ENCODE results near the gene TMEM182.

The TMEM182 gene

GRCh38 chr2:102801098-102801718 is 39.4 kb downstream of the TMEM182 start:
- DNase-seq (ENCODE audit: low read depth in 2 of 2), result no peak

- no peak for DNase-seq (ENCODE audit: low read depth in 2 of 2)
Observed at GRCh38 chr2:102801858-102802699, 40.2 kb downstream of the TMEM182 start.

- DNase-seq (ENCODE audit: low read depth in 2 of 2), result no peak
Observed at GRCh38 chr2:102803041-102803896, 41.4 kb downstream of the TMEM182 start.

GRCh38 chr2:102803897-102804217 is 42.0 kb downstream of the TMEM182 start:
- no peak for DNase-seq (ENCODE audit: low read depth in 2 of 2)

DNA sequence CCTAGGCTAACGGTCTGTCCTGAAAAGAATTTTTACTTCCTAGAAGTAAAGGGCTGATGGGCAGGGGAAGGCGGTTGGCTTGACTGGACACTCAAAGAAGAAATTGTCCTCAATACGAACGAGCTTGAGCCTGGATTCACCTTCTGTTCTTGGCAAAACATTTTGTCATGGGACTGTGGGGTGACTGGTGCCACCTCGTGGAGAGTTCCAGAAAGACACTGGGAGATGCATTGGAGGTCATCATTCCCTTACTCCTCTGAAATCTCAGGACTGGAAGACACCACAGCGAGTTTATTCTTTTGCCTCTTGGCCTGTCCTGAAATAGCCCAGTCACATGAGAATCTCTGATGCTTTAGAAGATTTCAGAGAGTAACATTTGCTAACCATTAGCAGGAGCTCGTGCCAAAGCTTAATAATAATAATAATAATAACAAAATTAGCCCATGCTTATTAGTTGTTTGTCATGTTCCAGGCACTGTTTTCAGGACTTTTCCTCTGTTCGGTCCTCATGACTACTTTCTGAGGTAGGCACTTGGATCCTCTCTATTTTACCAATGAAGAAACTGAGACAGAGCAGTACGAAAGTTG is 44.5 kb downstream of the TMEM182 start:
- DNase-seq (ENCODE audit: low read depth in 2 of 2), result no peak

DNA sequence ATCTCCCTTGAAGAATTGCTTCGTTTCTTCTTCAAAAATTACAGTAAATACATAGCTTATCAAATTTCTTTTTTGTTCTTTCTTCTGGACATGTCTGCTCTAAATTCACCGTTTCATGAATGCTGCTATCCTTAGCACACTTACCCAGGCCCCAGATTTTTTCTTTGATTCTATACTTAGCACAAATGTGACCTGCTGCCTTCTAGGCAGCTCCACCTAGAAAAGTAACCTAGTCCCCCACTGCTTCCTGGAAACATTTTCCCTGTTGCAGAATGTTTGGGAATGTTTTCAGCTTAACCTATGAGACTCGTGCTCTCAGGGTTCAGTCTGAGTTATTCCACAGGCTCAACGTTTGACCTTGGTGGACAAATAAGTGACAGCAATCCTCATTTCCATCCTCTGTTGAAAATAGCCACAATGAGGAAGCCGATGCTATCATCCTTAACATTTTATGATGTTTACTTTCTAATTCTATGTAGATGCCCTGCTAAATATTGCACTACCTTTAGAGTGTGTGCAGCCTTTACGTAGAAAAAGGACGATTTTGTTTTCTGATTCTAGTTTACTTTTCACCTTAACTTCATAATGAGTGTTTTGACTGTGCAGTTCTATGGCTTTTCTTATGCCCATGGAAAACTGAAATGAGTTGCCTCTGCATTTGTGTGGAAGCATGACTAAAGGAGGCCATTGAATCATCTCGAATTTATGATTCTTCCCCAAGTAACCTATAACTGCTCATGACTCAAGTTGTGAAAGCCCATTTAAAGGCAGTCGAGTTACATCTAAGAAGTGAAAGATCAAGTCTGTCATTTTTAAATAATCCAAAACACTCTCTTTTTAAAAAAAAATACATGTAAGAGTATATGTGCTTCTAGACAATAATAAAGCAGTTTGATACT is 47.7 kb downstream of the TMEM182 start:
- no peak for DNase-seq (ENCODE audit: low read depth in 2 of 2)

DNA sequence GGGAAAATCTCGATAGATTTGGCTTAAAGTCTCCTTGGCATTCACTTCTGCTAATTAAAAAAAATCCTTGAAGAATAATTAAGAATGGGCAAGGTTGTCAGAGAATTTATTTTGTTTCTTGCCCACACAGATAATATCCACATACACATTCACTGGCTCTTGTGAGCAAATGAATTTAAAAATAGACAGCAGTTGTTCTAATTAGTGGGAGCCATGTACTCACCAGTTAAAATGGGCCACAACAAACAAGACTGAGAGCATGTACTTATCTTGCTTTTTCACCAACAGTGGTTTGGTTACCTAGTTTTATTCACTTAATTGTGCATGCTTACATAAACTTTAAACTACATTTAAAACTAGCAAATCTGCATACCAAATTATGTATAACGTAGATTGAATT is 53.5 kb downstream of the TMEM182 start:
- no peak for DNase-seq (ENCODE audit: low read depth in 2 of 2)

DNA sequence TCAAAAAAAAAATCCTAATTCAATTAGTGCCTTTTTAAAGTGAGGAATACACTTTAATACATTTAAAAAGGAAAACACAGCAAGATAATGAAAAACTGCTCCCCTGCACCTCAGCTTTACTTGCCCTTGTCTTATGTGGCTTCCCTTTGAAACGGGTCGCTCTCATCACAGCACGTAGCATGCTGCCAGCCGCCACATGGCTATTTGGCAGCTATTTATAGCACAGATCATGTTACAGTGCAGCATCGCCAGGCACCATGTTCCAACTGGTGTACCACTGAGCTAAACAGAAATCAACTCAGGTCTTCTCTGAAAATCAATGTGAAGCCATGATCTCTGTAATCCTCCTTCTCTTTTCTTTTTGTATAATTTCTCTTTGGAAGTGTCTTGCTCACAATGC is 65.1 kb downstream of the TMEM182 start:
- no peak for DNase-seq (ENCODE audit: low read depth in 2 of 2)

DNA sequence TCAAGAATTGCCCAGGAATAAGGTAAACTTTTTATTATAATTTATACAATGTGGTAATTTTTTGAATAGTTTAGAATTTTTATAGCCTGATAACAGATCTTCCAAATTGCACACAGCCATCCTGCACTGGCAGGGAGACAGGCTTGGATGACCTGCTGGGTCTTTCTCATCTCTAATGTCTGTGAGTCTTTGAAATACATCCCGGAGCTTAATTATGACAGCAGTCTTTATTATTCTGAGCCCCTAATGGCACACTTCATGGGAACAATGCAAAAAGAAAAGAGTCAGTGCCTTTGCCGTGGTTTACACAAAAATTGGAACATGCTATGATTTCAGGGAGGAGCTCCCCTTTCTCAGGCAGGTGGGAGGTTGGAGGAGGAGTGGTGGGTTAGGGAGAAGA is 71.0 kb downstream of the TMEM182 start:
- DNase-seq (ENCODE audit: low read depth in 2 of 2), result no peak

- no peak for DNase-seq (ENCODE audit: low read depth in 2 of 2)
Observed at GRCh38 chr2:102834523-102835273, 72.9 kb downstream of the TMEM182 start.

DNA sequence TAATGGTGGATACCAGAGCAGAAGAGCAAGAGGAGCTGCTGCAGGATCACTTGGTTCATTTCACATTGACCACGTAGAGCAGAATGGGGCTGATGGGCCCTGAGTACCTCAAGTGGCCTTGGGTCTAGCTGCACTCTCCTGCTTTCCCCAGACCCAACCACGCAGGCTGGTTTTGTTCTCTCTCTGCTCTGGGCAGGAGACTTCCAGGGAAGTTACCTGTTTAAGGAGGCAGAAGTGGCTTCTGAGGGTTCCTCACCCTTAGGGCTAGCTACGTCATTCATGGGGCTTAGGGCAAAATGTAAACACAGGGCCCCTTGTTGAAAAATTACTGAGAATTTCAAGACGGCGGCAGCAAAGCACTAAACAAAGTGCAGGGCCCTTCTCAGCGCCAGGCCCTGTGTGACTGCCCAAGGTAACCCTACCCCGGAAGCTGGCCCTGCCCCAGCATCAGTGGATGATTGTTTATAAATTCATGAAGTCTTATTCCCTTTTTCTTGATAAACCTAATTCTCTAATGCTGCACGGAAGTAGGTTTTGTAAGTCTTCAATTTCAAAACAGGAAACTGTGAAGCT is 75.9 kb downstream of the TMEM182 start:
- no peak for DNase-seq (ENCODE audit: low read depth in 2 of 2)

DNA sequence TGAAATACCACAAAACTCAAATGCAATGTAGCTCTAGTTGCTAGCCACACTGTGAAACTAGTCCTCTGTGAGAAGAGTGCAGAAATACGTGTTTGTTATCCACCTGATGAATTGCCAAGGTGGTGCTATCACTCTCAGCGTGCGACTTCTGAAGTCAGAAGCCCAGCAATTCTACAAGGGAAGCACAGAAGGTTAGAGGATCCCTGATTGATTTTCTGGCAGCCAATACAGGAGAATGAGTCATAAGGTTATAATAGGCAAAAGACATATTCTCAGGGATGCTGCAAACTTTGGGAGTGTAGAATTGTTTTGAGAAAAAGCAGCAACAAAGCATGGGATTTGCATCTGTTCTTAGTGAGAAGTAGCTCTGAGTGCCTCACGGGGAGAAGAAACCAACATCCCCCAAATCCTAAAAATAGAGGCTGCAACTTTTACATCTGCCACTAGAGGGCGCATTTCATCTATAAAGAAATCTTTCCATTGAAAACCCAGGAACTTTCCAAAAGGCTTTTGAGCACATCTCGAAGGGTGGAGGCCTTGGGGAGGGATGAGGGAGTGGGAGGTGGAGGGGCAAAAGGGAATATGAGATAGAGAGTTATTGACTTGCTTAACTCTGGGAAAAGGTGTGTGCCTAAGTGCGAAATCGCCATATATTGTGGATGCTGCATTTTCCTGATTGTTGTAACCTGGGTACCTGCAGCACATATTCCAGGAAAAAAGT is 78.0 kb downstream of the TMEM182 start:
- DNase-seq (ENCODE audit: low read depth in 2 of 2), result no peak

DNA sequence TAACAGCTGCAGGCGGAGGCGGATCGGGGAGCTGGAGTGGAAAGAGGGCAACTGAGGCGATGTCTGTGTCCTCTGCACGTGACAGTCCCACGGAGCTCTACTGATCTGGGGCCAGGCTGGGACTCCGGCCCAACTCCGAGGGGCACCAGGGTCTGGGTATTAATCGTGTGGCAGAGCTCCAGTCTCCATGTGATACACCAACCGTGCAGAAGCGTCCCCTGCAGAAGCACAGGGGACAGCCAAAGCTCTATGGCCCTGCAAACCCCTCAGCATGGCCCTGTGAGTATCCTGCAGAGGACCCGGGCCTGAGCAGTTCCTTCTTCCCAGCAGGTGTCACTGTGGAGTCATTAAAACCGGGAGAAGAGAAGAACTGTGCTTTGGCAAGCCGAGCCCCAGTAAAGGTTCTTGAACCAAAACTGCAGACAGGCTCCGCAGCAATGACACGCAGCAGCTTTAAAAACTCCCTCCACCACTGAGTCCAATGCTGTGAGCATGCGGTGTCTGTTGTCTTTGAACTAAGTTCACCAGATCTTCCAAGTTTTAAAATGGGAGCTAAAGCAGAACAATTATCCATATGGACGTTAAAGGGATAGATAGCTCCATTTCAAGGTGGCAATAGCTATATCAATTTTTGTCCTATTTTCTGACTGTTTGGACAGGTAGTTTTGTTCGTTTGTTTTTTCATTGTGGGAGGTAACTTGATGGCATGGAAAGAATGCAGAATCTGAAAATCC is 79.4 kb downstream of the TMEM182 start:
- DNase-seq (ENCODE audit: low read depth in 2 of 2), result no peak

DNA sequence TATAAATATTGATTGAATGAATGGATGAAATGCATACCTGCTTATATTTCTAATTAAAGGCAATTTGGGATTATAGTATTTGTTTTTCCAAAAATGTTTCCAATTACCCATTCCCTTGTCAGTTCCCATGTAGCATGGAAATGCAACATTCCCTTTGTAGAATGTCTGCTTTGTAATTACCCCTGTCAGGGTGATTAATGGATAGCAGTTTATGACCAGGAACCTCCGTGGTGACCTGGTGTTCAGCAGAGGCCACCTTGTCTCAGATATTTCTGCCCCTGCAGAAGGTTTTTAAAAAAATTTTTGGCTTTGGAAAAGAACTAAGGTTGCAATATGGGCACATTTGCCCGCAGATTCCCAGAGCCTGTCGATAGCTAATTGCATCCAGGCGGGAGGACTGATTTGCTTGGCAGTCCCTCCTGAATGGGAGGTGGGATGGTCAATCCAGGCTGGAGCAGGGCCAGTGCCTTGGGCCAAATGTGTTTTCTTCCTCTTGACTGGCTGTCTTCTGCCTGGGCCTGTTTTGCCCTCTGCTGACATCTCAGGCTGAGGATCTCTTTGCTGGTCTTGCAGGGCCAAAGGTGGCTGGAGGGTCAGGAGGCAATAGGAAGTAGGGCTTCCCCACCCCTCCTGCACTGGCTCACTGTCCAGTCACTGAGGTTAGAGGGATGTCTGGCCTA is 82.1 kb downstream of the TMEM182 start:
- DNase-seq (ENCODE audit: low read depth in 2 of 2), result no peak

GRCh38 chr2:102844911-102845310 is 83.1 kb downstream of the TMEM182 start:
- no peak for DNase-seq (ENCODE audit: low read depth in 2 of 2)

DNA sequence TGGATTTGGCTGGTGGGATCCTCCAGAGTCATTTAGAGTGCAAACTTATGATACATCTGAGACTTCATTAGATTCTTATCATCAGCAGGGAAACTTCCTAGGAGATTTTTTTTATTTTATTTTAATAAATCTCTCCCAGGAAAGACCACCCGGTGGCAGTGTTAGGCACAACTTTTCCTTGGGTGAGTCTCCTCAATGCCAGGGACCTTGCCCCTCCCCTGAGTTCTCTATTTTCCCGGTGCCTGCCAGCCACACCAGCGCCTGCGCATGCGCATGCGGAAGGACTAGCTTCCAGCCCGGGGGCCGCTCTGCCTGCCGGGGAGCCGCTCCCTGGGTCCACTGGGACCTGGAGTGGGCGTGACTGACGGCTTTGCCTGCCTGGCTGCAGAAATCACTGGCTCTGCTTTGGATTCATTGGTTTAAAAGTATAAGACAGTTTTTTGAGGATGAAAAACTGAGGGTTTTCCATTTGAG is 86.6 kb downstream of the TMEM182 start:
- DNase-seq (ENCODE audit: low read depth in 2 of 2), result no peak

DNA sequence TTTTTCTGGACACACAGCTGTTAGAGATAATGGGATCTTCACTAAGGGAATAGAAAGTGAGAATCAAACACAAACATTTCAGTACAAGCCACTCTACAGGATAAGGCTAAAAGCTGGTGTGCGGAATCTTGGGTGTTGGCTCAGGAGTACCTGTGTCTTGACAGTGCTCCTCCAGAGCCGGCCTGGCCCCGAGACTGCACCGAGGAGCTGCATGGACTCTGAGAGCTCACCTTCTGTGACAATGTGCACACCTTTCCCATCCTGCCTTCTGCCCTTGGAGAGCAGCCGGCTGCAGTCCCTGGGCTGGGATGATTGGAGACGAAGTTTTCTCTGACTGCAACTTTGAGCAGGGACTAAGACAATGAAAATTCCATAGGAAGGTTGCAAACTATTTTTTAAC is 89.1 kb downstream of the TMEM182 start:
- DNase-seq (ENCODE audit: low read depth in 2 of 2), result no peak

DNA sequence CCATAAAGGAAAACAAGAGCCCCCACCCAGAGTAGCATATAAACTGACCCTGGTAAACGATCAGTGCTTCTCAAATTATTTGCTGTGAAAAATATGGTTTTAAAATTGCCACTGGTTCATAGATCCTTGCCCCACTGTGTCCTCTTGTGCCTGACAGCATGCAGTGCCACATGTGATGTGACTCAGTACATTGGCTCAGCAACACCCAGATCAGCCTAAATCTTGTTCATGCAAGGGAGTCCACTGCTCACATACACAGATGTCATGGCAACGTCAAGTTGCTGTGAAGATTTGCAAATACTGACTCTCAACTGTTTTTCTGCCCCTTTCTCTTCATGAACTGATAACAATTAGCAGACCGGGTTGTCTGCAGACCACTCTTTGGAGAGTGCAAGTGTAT is 91.0 kb downstream of the TMEM182 start:
- no peak for DNase-seq (ENCODE audit: low read depth in 2 of 2)
